Adrenal gland (tissue), 5 donors: ENCODE measurements around the gene HINFP.

Experiments used
- POLR2A ChIP-seq, 2 donors: fragments of 450-650 bp; IDR thresholded peaks; one replicate each; pipeline ENCODE4 v1.6.1; 2017; ENCODE audit warnings: antibody characterized with exemption in 2 of 2, mild to moderate bottlenecking in 2 of 2, moderate library complexity in 1 of 2
- TF ChIP-seq, protein P1 (sequence below), 6 experiments: fragments of 450-650 bp in 4 of 6; fragments of 200-600 bp in 2 of 6; sonication (generic) in 1 of 6; IDR thresholded peaks; 1 replicate in 5 of 6; 2 replicates in 1 of 6; pipeline versions ENCODE4 v1.5.1 to v1.8.0; 2016 to 2021; ENCODE audit warnings: antibody characterized with exemption in 6 of 6, mild to moderate bottlenecking in 2 of 6, moderate library complexity in 1 of 6
- donor health status: DM: no; HTN: no; CAD: no.

DNA sequence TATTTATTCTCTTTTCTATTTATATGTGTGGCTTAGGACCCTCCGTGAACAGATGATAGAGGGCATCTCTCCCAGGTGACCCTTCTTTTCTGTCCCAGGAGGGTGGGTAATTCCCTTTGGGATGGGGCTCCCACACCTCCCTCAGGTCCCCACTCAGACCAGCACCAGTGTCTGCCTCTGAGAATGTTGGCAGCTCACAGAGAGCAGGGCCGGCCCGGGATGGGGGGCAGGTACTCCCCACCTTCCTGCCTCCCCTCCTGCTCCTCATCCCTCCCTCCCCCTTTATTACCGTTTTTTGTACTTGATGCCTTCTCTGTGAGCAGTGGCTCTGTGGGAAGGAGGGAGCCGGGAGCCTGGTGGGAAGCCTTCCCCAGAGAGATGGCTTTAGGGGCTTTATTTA is 4.8 kb upstream of the HINFP start:
- TF ChIP-seq, protein P1, sequence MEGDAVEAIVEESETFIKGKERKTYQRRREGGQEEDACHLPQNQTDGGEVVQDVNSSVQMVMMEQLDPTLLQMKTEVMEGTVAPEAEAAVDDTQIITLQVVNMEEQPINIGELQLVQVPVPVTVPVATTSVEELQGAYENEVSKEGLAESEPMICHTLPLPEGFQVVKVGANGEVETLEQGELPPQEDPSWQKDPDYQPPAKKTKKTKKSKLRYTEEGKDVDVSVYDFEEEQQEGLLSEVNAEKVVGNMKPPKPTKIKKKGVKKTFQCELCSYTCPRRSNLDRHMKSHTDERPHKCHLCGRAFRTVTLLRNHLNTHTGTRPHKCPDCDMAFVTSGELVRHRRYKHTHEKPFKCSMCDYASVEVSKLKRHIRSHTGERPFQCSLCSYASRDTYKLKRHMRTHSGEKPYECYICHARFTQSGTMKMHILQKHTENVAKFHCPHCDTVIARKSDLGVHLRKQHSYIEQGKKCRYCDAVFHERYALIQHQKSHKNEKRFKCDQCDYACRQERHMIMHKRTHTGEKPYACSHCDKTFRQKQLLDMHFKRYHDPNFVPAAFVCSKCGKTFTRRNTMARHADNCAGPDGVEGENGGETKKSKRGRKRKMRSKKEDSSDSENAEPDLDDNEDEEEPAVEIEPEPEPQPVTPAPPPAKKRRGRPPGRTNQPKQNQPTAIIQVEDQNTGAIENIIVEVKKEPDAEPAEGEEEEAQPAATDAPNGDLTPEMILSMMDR (IDR thresholded peaks at IDR 0.05): no peak
- no peak for TF ChIP-seq POLR2A (IDR thresholded peaks at IDR 0.05)
